ENCODE results near the gene RNF4. TPM values are rescaled to one million over a fixed set of nuclear protein-coding genes. Genes with fewer than 3 reads are reported as not detected.

RNF4 gene
- total RNA-seq, 1 experiment from 2014 or later: 72.6 TPM

DNA sequence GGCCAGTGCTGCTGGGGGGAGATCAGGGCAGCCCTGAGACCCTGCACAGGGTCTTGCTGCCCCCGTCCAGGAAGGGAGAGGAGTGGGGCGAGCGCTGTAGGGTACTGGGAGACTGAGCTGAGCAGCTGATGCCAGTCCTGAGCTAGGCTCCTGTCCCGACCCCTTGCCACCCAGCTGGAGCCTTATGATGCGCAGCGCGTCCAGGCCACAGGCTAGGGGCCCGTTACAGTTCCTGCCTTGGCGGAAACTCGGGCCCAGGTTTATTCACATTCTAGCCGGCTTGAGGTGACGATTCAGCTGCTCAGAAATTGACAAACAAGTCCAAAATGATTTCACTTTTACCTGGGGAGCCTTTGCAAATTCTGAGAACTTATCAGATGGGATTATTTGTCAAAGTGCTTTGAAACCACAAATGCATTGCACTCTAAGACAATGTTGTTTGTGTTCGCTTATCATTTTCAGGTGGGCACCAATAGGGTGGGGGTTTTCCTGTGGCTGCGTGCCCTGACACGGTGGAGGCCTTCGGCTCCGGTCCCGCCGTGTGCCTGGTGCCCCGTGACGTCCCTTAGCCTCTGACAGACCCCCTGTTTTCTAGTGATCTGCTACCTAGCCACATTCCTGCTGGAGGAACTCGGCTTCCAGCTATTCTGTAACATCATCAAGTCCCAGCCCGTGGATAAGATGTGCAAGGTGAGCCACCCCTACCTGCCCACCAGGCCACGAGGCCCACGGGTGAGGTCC is 31.3 kb upstream of the RNF4 start:
- DNase-seq (ENCODE audit: low read depth): no peak

- DNase-seq (ENCODE audit: low read depth): no peak
Observed at GRCh38 chr4:2438822-2439718, 29.8 kb upstream of the RNF4 start.

- DNase-seq (ENCODE audit: low read depth): peak; percentile 47
Observed at GRCh38 chr4:2441393-2442174, 27.3 kb upstream of the RNF4 start.

GRCh38 chr4:2442175-2442993 is 26.5 kb upstream of the RNF4 start:
- no peak for DNase-seq (ENCODE audit: low read depth)

GRCh38 chr4:2443061-2443730 is 25.7 kb upstream of the RNF4 start:
- no peak for DNase-seq (ENCODE audit: low read depth)

DNA sequence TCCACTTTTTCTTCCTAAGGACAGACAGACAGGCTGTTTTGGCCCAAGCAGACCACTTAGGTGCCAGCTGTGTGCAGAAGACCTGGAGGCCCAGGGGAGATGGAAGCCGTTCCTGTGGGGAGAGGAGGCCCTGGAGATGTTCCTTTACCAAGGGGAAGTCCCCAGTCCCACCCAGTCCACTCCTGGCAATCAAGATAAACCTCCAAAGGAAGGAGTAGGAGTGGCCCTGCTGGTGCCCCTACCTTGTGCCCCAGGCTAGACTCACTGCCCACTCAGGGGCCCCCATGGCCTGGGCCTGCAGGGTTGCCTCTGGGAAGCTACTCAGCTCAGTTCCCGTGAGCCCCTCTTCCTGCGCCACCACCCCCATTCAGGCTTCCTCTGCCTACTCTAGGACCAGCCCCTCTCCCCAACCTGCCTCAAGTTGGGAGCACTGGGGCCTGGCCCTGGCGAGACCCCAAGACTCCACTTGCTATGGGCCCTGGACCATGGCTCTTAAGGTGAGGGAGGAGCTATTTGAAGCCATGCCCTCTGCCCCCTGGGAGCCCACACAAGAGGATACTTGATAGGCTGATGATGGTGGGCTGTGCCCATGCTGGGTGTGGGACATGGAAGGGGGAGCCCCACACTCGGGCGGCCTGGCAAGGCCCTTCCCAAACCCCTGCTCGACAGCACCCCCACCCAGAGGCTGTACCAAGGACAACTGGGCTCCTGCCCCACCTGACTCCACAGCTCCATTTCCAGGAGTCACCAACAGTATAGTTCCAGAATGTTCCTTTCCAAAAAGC is 24.8 kb upstream of the RNF4 start:
- no peak for DNase-seq (ENCODE audit: low read depth)

GRCh38 chr4:2445130-2445529 is 23.8 kb upstream of the RNF4 start:
- DNase-seq (ENCODE audit: low read depth): no peak

DNA sequence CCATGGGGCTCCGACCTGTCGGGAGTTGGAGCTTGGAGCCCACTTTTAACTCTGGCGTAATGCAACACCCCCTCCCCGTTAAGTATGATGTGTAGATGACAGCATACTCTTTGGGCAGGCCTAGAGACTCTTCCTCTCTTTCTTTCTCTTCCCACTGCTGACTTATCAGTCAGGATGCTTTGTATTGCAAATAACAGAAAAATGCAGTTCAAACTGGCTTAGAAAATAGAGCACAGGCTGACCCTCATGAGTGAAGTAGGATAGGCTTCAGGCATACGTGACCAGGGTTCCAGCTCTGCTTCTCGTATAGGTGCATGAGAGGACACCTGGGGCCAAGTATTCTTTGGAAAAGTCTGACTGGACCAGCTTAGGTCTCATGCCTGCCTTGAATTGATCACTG is 23.3 kb upstream of the RNF4 start:
- DNase-seq (ENCODE audit: low read depth): no peak

DNA sequence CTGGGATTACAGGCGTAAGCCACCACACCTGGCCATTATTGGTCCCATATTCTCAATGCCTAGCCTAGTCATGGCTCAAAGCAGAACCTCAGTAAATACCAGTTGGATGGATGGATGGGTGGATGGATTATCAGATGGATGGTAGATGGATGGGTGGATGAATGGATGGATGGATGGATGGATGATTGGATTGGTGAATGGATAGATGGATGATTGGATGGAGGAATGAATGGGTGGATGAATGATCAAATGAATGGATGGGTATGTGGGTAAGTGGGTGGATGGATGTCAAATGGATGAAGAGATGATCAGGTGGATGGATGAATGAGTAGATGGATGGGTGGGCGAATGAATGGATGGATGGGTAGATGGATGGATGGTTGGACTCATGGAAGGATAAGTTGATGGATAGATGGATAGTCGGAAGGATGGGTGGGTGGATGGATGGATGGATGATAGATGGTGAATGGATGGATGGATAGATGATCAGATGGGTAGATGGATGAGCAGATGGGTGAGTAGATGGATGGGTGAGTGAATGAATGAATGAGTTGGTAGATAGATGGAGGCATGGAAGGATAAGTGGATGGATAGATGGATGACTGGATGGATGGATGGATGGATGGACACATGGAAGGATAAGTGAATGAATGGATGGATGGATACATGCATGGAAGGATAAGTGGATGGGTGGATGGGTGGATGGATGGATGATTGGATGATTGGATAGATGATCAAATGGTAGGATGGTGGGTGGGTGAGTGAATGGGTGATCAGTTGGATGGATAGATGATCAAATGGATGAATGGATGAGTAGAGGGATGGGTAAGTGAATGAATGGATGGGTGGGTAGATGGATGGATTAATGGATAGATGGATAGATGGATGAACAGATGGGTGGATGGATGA is 22.0 kb upstream of the RNF4 start:
- DNase-seq (ENCODE audit: low read depth): no peak

DNA sequence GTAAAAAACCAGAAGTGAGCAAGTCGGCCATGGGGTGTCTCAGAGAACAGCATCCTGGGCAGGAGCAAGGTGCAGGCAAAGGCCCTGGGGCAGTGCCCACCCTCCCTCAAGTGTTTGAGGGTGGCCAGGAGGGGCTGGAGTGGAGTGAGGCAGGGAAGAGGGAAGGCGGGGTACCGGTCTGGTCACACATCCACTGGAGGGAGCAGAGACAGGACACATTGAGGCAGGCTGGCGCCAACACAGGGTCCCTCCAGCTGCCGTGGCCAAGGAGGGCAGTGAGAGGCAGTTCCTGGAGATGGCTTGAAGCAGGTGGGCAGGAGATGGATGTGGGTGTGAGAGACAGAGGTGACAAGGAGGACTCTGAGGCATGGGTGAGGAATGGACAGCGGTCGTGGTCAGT is 20.3 kb upstream of the RNF4 start:
- no peak for DNase-seq (ENCODE audit: low read depth)

DNA sequence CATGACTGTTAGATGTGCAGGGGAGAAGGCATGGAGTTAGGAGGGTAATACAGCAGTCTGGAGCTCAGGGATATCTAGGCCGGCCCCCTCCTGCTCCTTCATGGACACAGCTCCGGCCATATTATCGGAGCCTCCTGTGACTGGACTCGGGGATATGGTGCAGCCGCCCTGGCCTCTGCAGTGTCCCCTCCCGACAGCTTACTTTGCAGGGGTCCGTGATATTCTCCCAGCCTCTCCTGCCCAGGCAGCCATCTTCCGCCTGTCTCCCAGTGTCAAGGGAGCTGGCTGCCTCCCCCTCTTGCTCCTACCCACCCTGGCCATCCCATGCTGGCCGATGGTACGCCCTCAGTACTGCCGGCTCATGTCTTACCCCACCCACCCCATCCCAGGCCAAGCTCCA is 19.9 kb upstream of the RNF4 start:
- DNase-seq (ENCODE audit: low read depth): no peak

GRCh38 chr4:2449511-2450392 is 19.2 kb upstream of the RNF4 start:
- no peak for DNase-seq (ENCODE audit: low read depth)

- DNase-seq (ENCODE audit: low read depth): no peak
Observed at GRCh38 chr4:2450394-2451035, 18.4 kb upstream of the RNF4 start.

DNA sequence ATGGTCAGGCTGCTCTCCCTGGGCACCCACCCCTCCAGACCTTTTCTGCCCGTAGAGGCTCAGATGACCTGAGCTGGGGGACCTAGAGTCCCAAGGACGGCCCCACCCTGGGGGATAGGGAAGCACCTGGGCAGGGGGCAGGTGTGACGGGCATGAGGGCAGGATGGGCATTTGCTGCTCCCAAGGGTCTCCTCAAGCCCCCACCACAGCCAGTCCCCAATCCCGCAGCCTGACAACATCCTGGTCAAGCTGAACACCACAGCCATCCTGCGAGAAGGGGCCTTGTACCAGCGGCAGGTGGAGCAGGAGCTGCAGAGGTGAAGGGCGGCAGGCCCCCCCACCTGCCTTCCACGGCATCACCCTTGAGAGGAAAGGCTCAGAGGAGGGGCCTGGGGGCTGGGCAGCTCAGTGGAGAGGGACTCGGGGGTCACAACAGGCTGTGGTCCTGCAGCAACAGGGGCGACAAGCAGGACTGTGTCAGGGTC is 17.8 kb upstream of the RNF4 start:
- no peak for DNase-seq (ENCODE audit: low read depth)

DNA sequence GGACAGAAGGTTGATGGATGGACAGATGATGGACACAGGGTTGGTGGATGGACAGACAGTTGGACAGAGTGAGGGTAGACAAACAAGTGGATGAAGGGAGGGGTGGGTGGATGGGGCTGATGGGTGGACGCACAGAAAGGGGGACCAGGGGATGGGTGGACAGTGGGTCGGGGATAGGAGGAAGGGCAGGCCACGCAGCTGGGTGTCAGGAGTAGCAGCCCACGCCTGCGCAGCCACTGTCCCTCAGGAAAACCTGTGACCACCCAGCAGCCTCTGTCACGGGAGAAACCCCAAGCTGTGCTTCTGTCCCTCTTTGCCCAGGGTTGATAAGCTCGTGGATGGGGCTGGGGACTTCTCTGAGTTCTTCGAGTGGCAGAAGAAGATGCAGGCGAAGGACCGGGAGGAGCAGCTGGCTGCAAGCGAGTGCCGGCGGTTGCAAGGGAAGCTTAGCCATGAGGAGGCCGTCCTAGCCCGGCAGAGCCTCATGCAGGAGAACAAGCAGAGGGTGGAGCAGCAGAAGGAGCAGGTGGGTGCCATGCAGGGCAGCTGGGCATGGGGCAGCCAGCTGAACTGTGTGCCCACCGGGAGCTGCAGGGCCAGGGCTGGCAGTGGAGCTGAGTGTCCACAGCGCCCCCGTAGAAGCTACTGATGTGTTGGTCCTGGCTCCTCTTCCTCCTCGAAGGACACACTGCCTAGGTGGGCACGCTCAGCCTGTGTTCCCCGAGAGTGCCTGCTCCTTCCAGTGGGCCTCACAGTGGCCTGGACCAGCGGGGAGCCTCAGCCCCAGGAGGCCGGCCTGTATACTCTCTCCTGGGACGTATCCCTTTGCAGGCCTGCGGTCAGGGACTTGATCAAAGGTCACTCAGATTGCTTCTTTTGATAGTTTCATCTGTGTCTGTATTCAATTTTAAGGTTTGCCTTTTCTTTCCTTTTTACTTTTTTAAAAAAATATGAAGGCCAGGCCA is 16.8 kb upstream of the RNF4 start:
- no peak for DNase-seq (ENCODE audit: low read depth)

Data from LHCN-M2 (cell line).